GM19463 (cell line): Measurements from ENCODE around the gene CTNND1.
A peak's percentile ranks its signal among the peaks of the same experiment; 100 is the strongest.
"Not testable (repeated sequence)": the region's sequence is repeated elsewhere in the genome, so short reads cannot be mapped to it uniquely, and the experiment has no call there.

Experiments used
- ATAC-seq: cut with Tn5 transposase; IDR thresholded peaks from one replicate; pipeline ENCODE4 v1.9.1; 2021; ENCODE audit warnings: mild to moderate bottlenecking, moderate library complexity; ENCODE audit not compliant: unreplicated experiment

CTNND1 gene

GRCh38 chr11:57761301-57762234 is at the start of gene CTNND1:
TSS of gene CTNND1 (plus strand) at chr11:57761802. CDS start at chr11:57791479, 29,677 bp downstream.
- ATAC-seq = peak; percentile 97

GRCh38 chr11:57712256-57713150 is 49.1 kb upstream of the CTNND1 start, which contains the start of gene TMX2:
TSS of gene TMX2 (plus strand) at chr11:57712593. CDS start at chr11:57712619, 26 bp downstream.
- peak; percentile 93 for ATAC-seq

GRCh38 chr11:57713835-57714234 is 47.8 kb upstream of the CTNND1 start:
- no peak for ATAC-seq

- ATAC-seq = not testable (repeated sequence)
Observed at GRCh38 chr11:57716726-57717125, 44.9 kb upstream of the CTNND1 start.

- ATAC-seq = no peak
Observed at GRCh38 chr11:57727185-57727584, 34.4 kb upstream of the CTNND1 start.

- ATAC-seq = no peak
Observed at GRCh38 chr11:57728829-57729228, 32.8 kb upstream of the CTNND1 start.

- no peak for ATAC-seq
Observed at GRCh38 chr11:57729479-57729878, 32.1 kb upstream of the CTNND1 start.

GRCh38 chr11:57732661-57733060 is 28.9 kb upstream of the CTNND1 start:
- no peak for ATAC-seq

GRCh38 chr11:57735619-57736298 is 25.8 kb upstream of the CTNND1 start:
- peak; percentile 58 for ATAC-seq

GRCh38 chr11:57741132-57742086 is 20.2 kb upstream of the CTNND1 start, which contains the start of gene SELENOH:
TSS of gene SELENOH (plus strand) at chr11:57741491. CDS start at chr11:57741596, 105 bp downstream.
- ATAC-seq = peak; percentile 89

GRCh38 chr11:57742087-57742452 is 19.5 kb upstream of the CTNND1 start:
- no peak for ATAC-seq

- no peak for ATAC-seq
Observed at GRCh38 chr11:57744357-57744756, 17.2 kb upstream of the CTNND1 start.

- no peak for ATAC-seq
Observed at GRCh38 chr11:57745206-57745605, 16.4 kb upstream of the CTNND1 start.

GRCh38 chr11:57746920-57747319 is 14.7 kb upstream of the CTNND1 start:
- ATAC-seq = no peak

- ATAC-seq = no peak
Observed at GRCh38 chr11:57751176-57751575, 10.4 kb upstream of the CTNND1 start.

GRCh38 chr11:57751676-57752253 is 9.8 kb upstream of the CTNND1 start, which contains the start of gene BTBD18:
TSS of gene BTBD18 (minus strand) at chr11:57751819. CDS start at chr11:57751188, 631 bp downstream.
- no peak for ATAC-seq

- no peak for ATAC-seq
Observed at GRCh38 chr11:57752954-57753353, 8.6 kb upstream of the CTNND1 start.

GRCh38 chr11:57758174-57758573 is 3.4 kb upstream of the CTNND1 start:
- ATAC-seq = no peak

- ATAC-seq = no peak
Observed at GRCh38 chr11:57762235-57762861, 746 bp downstream of the CTNND1 start.
